SK-N-SH (cell line): ENCODE measurements around the gene RASSF4.
"Not testable (repeated sequence)": the region's sequence is repeated elsewhere in the genome, so short reads cannot be mapped to it uniquely, and the experiment has no call there.

Experiments used
- GABPA ChIP-seq: IDR thresholded peaks from 2 replicates; pipeline ENCODE4 v1.4.0; 2012; ENCODE audit warnings: low read depth, mild to moderate bottlenecking
- TF ChIP-seq, protein P1 (sequence below): IDR thresholded peaks from 2 replicates; pipeline ENCODE4; 2012
- TF ChIP-seq, protein P2 (sequence below): fragments of 200-600 bp; sonication (generic); IDR thresholded peaks from 2 replicates; pipeline ENCODE4 v1.6.1; 2017; ENCODE audit warnings: antibody characterized with exemption, mild to moderate bottlenecking, moderate library complexity

DNA sequence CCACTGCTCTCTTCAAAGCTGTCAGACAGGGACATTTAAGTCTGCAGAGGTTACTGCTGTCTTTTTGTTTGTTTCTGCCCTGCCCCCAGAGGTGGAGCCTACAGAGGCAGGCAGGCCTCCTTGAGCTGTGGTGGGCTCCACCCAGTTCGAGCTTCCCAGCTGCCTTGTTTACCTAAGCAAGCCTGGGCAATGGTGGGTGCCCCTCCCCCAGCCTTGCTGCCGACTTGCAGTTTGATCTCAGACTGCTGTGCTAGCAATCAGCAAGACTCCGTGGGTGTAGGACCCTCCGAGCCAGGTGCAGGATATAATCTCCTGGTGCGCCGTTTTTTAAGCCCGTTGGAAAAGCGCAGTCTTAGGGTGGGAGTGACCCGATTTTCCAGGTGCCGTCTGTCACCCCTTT, 55.0 kb downstream of the RASSF4 start:
- TF ChIP-seq, protein P1, sequence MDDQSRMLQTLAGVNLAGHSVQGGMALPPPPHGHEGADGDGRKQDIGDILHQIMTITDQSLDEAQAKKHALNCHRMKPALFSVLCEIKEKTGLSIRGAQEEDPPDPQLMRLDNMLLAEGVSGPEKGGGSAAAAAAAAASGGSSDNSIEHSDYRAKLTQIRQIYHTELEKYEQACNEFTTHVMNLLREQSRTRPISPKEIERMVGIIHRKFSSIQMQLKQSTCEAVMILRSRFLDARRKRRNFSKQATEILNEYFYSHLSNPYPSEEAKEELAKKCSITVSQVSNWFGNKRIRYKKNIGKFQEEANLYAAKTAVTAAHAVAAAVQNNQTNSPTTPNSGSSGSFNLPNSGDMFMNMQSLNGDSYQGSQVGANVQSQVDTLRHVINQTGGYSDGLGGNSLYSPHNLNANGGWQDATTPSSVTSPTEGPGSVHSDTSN = not testable (repeated sequence)
- TF ChIP-seq, protein P2, sequence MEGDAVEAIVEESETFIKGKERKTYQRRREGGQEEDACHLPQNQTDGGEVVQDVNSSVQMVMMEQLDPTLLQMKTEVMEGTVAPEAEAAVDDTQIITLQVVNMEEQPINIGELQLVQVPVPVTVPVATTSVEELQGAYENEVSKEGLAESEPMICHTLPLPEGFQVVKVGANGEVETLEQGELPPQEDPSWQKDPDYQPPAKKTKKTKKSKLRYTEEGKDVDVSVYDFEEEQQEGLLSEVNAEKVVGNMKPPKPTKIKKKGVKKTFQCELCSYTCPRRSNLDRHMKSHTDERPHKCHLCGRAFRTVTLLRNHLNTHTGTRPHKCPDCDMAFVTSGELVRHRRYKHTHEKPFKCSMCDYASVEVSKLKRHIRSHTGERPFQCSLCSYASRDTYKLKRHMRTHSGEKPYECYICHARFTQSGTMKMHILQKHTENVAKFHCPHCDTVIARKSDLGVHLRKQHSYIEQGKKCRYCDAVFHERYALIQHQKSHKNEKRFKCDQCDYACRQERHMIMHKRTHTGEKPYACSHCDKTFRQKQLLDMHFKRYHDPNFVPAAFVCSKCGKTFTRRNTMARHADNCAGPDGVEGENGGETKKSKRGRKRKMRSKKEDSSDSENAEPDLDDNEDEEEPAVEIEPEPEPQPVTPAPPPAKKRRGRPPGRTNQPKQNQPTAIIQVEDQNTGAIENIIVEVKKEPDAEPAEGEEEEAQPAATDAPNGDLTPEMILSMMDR = not testable (repeated sequence)
- TF ChIP-seq GABPA = not testable (repeated sequence)
